GM04504 (cell line): ENCODE data around the gene ERF.

Experiments
- DNase-seq: peaks from one replicate; pipeline ENCODE4 v3.0.0-alpha.2; 2012; ENCODE audit warnings: low read depth

The ERF gene

DNA sequence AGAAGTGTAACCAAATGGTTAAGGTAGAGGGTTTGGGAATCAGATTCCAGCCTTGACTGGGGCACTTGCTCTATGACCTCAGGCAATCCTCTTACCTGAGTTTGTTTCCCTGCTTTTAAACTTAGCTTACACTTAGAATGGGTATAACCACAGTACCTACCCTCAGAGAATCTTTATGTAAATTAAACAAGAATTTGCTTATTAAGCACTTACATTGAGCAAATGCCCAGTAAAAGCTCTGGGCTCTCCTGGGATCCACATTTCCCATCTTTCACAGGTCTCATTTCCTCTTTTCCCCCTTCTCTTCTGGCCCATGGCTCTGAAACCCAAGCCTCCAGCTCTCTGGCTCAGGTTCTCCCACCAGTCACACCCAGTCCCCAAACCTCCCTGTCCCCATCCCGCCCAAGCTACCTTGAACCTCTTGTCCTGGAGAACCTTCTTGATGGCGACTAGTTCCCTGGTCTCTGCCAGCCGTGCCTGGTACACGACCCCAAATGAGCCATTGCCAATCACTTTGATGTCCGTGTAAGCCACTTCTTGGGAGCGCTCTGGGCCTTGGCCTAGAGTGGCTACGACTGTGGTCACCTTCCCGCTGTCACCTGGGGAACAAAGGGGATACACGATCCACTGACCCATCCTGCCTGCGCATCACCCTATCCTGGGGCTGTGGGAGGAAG is 15.2 kb downstream of the ERF start:
- DNase-seq, result no peak

DNA sequence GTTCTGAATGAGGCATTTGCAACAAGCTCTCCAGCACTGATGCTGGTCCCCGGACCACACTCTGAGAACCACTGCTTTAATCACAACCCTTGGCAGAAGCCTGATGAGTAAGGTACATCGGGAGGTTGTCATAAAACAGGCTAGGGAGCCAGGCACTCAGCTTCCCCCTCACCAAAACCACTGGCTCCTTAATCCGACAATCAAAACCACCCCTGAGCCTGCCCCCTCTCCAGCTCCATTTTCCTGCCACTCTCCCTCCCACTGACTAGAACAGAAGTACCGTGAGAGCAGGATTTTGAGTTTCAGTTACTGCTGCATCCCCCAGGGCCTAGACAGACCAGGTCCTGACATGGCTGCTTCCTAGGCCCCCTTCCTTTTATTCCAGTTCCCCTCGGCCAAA is 19.7 kb downstream of the ERF start:
- DNase-seq, result no peak

DNA sequence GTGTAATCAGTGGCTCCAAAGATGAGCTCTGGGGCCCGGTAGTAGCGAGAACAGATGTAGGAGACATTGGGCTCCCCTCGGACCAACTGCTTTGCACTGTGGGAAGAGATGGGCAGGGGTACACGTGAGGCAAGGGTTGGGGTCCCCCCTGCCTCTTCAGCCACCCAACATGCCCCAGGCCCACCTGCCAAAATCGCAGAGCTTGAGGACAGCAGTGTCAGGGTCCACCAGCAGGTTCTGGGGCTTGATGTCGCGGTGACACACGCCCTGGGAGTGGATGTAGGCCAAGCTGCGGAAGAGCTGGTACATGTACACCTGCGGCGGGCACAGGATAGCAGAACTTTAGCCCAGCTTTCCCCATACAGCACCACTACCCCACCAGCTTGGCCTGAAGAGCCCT is 20.6 kb downstream of the ERF start:
- DNase-seq, result no peak

DNA sequence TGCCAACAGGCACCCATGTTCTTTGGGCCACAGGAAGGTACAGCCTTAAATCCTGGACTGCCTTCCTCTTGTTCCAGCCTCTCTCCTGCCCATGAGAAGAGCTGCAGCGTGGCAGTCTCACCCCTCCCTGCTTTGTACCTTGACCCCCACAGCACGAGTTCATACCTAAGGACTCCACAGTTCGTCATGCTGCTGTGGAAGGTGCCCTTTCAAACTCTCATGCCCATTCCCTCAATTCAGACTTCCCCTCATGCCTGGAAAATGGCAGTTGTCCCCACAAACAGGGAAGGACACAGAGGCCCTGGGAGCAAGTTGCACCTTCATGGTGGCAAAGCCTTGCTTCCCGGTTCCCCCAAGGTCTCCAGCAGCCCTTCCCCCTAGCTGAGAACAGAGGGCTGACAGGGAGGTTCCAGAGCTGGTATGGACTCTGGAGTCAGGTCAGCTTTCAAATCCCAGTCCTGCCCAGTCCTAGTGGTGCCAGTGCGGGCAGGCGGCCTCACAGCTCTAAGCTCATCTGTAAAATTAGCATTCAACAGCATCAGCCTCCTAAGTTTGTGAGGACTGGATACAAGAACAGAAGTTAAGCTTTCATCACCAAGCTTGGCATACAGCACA is 21.1 kb downstream of the ERF start:
- DNase-seq, result no peak

DNA sequence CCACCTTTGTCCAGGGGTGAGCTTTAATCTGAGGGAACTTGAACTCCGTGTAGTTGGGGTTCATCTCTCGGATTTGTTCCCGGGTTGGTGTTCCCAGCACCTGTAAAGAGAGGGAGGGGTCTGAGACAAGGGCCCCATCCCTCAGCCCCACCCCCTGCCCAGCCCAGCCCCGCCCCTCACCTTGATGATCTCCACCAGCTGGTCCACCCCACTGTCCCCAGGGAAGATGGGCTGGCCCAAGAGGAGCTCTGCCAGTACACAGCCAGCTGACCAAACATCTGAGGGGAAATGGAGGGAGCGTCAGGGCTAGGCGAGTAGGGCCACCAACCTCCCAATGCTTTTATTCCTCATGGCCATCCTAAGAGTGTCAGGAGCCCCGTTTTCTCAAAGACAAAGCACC is 21.8 kb downstream of the ERF start:
- no peak for DNase-seq

DNA sequence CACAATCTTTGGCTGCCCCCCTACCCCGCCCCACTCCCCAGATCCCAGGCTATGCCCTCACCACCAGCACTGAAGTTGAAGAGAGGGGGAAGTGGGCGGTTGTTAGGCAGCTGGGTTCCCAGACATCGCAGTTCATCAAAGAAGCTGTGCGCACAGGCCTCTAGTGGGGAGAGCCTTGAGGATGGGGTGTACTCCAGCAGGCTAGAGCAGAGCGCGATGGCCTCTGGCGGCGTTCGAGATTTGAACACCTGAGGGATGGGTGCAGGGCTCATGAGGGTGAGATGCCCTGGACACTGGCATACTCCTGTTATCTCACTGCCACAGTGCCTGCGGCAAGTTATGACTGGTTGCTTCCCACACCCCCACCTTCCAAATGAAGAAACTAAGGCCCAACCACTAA is 22.5 kb downstream of the ERF start:
- DNase-seq, result no peak

DNA sequence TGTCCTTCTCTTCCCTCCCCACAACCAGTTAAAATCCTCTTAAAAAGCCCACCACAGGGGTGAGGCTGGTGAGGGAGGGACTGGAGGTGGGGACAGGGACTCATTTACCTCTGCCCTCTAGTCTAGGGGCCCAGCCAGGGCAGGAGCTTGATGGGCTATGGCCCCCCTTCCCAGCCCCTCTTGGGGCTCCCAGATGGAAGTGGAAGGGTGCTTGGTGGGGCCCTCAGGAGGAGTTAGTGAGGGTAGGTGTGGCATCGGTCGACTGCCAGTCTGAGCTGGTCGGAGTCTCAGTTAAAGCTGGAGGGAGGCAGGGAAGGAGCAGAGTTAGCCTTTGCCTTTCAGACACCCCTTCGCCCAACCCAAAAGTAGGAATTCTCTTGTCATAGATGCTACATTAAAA is 24.4 kb downstream of the ERF start:
- DNase-seq, result no peak

DNA sequence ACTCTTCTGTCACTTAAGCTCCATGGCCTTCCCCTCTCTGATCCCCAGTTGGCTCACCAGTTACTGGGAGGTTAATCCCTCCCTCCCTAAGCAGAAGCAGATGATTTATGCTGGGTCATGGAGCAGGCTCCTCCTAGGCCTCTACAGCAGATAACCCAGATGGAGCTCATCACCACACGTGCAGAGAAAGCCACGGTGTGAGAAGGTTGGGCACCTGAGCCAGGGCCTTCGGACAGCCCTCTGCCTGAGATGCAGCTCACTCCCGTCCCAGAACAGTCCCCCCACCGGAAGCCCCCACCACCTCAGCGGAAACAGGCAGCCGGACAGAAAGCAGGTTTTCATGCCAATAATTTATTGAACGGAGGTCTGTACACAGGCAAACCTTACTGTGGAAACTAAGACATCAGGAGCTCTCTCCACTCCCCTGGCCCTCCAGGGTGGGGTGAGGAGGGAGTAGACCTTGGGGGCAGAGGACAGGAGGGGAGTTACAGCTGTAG is 25.0 kb downstream of the ERF start:
- DNase-seq, result no peak

DNA sequence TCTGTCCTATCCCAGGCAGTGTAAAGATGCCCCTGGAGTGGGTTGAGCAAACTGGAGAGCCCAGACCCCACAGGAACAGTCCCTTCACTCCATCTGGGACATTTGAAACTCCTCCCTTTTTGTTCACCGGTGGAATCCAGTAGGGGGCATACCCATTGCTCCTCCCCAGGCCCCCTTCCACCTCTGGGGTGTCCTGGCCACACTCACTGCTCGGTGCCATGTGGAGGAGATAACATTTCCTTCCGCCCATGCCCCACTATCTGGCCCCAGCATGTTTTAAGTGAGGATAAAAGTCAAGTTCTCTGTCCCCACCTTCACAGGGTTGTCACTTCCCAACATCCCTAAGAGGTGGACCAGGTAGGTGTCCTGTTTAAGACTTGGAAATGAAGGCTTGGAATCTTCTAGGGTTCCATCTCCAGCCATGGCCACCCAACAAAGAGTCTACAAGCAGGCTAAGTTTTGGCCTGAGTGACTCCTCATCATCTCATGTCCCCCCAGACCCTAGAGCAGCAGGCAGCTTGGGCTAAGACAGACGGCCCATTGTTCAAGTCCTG is 25.6 kb downstream of the ERF start:
- no peak for DNase-seq

DNA sequence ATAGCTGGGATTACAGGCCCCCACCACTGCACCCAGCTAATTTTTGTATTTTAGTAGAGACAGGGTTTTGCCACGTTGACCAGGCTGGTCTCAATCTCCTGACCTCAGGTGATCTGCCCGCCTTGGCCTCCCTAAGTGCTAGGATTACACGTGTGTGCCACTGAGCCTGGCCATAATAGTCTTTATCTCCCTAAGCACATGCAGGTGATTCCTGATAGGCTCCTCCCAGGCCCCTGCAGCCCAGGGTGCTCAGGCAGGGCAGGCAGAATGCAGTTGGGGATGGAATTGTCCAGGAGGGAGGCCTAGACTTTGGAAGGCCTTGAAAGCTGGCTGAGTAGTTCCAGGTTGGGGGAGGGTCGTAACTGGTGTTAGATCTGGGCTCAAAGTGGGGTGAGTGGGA is 26.3 kb downstream of the ERF start:
- no peak for DNase-seq

DNA sequence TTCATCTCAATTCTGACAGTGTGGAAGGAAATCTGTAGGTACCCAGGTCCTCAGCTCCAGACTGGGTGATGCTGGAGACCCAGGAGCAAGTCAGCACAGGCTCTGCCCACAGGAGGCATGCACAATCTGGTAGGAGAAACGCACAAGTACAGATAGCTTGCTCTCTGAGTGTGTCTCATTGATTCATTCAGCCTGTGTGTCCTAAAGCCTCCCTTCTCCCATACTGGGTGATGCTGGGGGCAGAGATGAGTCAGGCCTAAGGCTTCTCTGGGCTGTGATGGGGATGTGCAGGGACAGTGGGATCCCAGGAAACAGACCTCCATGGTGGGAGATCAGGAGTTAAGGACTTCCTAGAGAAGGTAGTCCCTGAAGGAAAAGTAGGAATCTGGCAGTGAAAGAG is 28.0 kb downstream of the ERF start:
- DNase-seq, result no peak

DNA sequence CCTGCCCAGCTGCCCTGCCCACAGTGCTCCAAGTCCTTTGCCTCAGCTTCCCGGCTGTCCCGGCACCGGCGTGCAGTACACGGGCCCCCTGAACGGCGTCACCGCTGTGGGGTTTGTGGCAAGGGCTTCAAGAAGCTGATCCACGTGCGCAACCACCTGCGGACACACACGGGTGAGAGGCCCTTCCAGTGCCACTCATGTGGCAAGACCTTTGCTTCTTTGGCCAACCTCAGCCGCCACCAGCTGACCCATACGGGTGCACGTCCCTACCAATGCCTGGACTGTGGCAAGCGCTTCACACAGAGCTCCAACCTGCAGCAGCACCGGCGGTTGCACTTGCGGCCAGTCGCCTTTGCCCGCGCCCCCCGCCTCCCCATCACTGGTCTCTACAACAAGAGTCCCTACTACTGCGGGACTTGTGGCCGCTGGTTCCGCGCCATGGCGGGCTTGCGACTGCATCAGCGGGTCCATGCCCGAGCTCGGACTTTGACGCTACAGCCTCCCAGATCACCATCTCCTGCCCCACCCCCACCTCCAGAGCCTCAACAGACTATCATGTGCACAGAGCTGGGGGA is 29.1 kb downstream of the ERF start:
- DNase-seq, result no peak

DNA sequence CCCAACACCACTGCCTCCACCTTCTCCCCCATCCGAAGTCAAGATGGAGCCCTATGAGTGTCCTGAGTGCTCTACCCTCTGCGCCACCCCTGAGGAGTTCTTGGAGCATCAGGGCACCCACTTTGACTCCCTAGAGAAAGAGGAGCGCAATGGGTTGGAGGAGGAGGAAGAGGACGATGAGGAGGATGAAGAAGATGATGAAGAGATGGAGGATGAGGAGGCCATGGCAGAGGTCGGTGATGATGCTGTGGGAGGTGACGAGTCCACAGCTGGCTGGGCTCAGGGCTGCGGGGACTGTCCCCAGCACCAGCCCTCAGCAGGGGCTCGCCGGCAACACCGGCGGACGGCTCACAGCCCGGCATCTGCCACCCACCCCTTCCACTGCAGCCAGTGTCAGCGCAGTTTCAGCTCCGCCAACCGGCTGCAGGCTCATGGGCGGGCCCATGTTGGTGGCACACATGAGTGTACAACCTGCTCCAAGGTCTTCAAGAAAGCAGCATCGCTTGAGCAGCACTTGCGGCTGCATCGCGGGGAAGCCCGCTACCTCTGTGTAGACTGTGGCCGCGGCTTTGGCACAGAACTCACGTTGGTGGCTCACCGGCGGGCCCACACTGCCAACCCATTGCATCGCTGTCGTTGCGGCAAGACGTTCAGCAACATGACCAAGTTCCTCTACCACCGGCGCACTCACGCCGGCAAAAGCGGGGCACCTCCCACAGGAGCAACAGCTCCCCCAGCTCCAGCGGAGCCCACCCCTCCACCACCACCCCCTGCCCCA is 29.8 kb downstream of the ERF start:
- DNase-seq, result no peak

DNA sequence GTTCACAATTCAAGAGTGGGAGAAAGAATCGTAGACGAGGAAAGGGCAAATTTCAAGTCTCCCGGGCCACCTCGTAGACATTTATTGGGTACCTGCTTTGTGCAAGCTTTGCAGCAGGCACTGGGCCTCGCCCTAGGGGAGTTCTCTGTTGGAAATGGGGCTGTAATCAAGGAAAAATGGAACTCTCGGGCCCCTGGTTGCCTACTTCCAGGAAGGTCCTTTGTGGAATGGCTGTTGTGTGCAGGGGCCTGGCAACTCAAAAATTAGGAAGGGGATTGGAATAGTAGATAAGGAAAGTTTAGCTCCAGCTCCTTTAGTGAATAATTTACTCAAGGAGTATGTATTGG is 34.2 kb downstream of the ERF start:
- no peak for DNase-seq

DNA sequence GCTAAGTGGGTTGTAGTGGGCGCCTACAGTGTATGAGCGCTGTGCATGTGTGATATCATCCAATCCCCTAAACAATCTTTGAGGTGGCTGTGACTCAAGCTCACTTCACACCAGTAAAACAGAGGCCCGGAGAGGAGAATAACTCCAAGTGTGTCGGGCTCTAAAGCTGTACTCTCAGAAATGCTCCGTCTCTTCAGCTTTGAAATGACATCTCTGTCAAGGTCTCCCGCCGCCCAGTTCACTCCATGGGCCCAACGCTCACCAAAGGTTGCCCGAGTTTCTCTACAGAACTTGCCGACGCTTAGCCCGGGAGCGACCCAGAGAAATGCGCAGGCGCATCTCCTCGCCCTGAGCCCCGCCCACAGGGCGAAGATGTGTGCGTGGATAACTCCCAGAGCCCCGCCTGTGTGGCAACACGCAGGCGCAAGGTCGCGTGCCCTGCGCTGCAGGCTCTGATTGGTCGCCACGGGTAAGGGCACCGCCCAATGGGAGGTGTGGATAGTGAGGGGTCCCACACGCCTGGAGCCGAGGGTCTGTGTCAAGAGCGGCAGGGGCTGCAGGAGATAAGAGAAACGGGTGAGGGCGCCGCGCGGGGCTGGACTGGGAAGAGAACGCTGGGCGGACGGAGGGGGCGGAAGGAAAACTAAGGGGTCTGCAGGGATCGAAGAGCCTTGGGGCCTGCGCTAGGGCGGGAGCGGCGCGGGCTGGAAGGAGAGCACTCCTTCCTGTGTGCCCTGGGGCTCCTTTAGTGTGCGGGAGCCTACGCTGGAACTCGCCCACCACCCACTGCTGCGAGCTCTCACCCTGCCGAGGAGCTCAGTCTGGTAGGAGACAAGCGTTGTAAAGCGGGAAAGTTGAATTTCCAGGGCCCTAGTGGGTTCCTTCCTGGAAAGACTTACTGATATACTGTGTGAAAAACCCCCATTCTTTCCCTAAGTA is 34.8 kb downstream of the ERF start, which contains the start of gene ZNF526:
TSS of gene ZNF526 (plus strand) at position 501 of the 939 bp plus-strand sequence. CDS start 4,092 bp downstream, outside the sequence.
- peak; percentile 94 for DNase-seq

DNA sequence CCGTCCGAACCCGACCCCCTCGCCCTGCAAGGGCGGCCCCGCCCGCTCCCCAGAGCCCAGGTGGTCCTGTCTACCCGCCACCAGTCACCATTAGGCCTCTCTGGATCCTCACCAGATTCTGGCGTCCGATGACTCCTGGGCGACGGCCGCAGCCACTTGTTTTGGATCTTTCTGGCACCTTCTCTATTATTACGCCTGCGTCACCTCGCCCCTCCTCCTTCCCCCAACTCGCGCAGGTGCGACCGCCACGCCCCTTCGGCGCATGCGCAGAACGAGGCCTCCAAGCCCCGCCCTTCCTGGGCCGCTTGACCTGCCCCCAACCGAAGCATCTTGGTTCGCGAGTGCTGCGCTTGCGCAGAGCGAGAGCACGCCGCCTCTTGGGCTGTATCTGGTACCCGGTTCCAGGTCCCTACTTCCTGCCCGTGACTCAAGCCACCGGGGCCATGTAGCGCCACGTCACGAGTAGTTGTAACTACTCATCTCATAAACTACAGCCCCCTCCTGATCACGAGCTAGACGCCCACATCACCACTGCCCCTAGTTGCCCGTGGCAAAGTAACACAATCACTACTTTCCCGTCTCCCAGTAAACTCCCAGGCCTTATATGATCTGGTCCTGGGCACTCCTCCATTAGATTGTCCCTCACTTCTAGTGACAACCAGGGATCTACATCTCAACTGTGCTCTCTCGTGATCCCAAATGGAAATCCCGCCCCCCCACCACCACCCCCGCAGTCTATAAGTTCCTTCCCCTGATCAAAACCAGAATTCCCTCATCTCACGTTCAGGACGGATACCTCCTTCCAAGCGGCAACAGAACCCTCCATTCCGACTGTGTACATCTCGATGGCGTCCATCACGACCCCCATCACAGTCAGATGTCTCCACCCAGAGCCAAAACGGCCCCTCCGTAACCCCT is 37.1 kb downstream of the ERF start, which contains the start of gene DEDD2:
TSS of gene DEDD2 (minus strand) at position 158 of the 918 bp plus-strand sequence. CDS start 670 bp downstream, outside the sequence.
- DNase-seq, result peak; percentile 96

DNA sequence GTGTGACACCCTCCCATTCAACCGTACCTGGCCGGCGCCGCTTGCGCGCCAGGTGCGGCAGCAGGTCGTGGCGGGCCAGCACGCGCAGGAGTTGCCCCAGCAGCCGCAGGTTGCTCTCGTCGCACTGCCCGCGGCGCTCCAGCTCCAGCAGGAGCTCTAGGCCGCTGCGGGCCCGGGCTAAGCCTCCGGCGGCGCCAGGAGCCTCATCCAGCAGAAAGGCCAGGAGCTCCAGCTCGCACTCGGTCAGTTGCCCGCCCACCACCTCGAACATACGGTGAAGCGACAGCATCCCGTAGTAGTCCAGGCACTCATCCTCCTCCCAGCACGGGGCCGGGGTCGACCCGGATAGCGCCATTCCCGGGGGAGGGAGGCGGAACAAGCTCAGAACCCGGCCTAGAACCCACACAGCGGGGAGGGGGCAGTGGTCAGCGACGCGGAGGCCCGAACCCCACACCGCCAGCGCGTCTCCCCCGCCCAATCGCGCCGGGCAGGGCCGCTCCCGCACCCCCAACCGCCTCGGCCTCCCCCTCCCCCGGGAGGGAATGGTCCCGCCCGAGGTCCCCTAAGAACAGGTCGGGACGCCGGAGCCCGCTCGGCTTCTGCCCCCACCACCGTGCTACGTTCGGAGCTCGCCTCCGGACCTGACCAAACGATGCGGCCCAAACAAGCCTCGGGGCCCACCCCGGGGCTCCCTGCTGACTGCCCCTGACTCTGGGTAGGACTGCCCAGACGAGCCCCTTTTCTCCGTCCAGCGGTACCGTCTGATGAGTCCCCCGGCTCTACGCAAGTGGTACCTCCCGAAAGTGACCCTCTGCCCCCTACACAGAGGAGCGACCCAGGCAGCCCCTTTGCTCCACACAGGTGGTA is 38.0 kb downstream of the ERF start:
- DNase-seq, result no peak

DNA sequence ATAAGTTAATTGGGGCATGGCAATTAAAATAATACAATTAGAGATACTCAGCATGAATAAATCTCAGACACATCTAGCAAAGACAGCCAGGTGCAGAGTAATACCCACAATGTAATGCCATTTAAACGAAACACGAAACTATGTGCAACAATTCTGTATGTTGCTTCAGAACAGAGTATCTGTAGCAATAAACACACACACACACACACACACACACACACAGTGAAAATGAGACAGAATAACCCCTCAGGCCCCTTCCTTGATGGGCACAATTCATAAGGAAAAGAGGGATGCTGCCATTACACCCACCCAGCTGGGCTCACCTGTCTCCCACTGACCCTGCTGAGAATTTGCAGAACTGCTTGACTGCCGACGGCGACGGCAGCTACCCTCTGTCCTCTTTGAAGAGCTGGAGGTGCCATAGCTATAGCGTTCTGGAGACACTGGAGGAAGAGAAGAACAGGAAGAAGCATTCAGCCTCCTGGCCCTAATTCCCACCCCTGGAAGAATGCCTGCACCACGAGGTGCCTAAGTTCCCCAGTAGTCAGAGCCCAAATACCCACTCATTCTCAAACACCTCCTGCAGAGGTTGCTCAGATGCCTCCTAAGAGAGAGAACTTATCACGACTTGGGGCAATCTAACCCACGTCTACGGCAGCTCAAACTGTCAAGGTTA is 40.0 kb downstream of the ERF start:
- no peak for DNase-seq

DNA sequence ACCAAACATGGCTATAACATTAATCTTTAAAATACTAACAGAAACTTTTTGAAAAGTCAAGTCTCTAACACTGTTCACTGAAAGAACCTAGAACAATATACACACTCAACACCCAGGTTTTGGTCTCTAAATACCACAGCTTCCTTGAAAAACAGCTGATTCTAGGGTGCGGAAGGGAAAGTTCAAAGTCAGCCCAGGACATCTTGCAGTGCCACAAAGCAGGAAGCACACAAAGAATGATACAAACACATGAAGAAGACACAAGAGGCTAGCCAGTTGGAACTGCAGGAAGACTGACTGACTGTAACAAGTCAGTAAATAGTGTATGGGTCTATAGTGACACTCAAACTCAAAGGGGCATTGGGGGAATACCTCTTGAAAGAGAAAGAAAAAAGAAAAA is 42.0 kb downstream of the ERF start:
- no peak for DNase-seq
